SK-N-SH treated with all-trans-retinoic acid at 6 μM for 48 hours (cell line): ENCODE data around the gene MESP1.
A peak's percentile ranks its signal among the peaks of the same experiment; 100 is the strongest.
"Not testable (repeated sequence)": the region's sequence is repeated elsewhere in the genome, so short reads cannot be mapped to it uniquely, and the experiment has no call there.

Source experiments
- ATAC-seq: fragments of 200-7000 bp; cut with Tn5 transposase; 3 replicates; pipeline ENCODE4 v1.9.1; 2020; ENCODE audit warnings: mild to moderate bottlenecking, moderate library complexity
- ARNTL ChIP-seq: fragments of 450-650 bp; formaldehyde crosslinking; IDR thresholded peaks from 2 replicates; pipeline ENCODE4 v1.5.0; 2020; ENCODE audit warnings: low read depth, mild to moderate bottlenecking, moderate library complexity, borderline replicate concordance
- BACH2 ChIP-seq: fragments of 250-450 bp; sonication (Bioruptor Pico); IDR thresholded peaks from 2 replicates; pipeline ENCODE4 v1.9.0; 2021; ENCODE audit warnings: mild to moderate bottlenecking, borderline replicate concordance
- CSDC2 ChIP-seq: fragments of 250-450 bp; sonication (Bioruptor Pico); IDR thresholded peaks from 2 replicates; pipeline ENCODE4 v1.5.0; 2020; ENCODE audit warnings: mild to moderate bottlenecking, moderate library complexity
- ESRRG ChIP-seq: fragments of 250-450 bp; sonication (Bioruptor Pico); IDR thresholded peaks from 2 replicates; pipeline ENCODE4 v1.6.1; 2021; ENCODE audit warnings: mild to moderate bottlenecking
- GLIS3 ChIP-seq: fragments of 250-450 bp; sonication (Bioruptor Pico); IDR thresholded peaks from 2 replicates; pipeline ENCODE4 v1.5.0; 2020; ENCODE audit warnings: mild to moderate bottlenecking, moderate library complexity
- ISL1 ChIP-seq: fragments of 250-450 bp; sonication (Bioruptor Pico); IDR thresholded peaks from 2 replicates; pipeline ENCODE4 v2.1.2; 2022; ENCODE audit warnings: mild to moderate bottlenecking, moderate library complexity
- OSR1 ChIP-seq: fragments of 250-450 bp; sonication (Bioruptor Pico); IDR thresholded peaks from 2 replicates; pipeline ENCODE4 v1.8.0; 2022; ENCODE audit warnings: moderate library complexity, mild to moderate bottlenecking, inconsistent platforms
- PPARA ChIP-seq: fragments of 250-450 bp; sonication (Bioruptor Pico); IDR thresholded peaks from 2 replicates; pipeline ENCODE4 v1.5.0; 2020; ENCODE audit warnings: mild to moderate bottlenecking, borderline replicate concordance
- RARB ChIP-seq: fragments of 250-450 bp; sonication (Bioruptor Pico); IDR thresholded peaks from 2 replicates; pipeline ENCODE4 v1.8.0; 2021; ENCODE audit warnings: mild to moderate bottlenecking, moderate library complexity
- SNAI2 ChIP-seq: fragments of 250-450 bp; sonication (Bioruptor Pico); IDR thresholded peaks from 2 replicates; pipeline ENCODE4 v1.5.0; 2020; ENCODE audit warnings: mild to moderate bottlenecking, moderate library complexity
- TCF4 ChIP-seq: fragments of 250-450 bp; sonication (Bioruptor Pico); IDR thresholded peaks from 2 replicates; pipeline ENCODE4 v1.8.0; 2021; ENCODE audit warnings: mild to moderate bottlenecking, moderate library complexity, borderline replicate concordance
- TOX ChIP-seq: fragments of 250-450 bp; sonication (Bioruptor Pico); IDR thresholded peaks from 2 replicates; pipeline ENCODE4 v1.8.0; 2021; ENCODE audit warnings: mild to moderate bottlenecking, moderate library complexity, borderline replicate concordance
- ZC3H10 ChIP-seq: fragments of 250-450 bp; sonication (Bioruptor Pico); IDR thresholded peaks from 2 replicates; pipeline ENCODE4 v1.5.1; 2021; ENCODE audit warnings: mild to moderate bottlenecking, moderate library complexity
- ZFP30 ChIP-seq: fragments of 450-650 bp; formaldehyde crosslinking; IDR thresholded peaks from 2 replicates; pipeline ENCODE4 v1.5.0; 2022; ENCODE audit warnings: mild to moderate bottlenecking, moderate library complexity
- ZNF565 ChIP-seq: fragments of 450-650 bp; formaldehyde crosslinking; conservative IDR thresholded peaks from 2 replicates; pipeline ENCODE4 v1.5.0; 2020; ENCODE audit warnings: low read depth, mild to moderate bottlenecking, moderate library complexity
- ZNF8 ChIP-seq: fragments of 450-650 bp; formaldehyde crosslinking; IDR thresholded peaks from 2 replicates; pipeline ENCODE4 v1.5.0; 2020; ENCODE audit warnings: mild to moderate bottlenecking, moderate library complexity
- TF ChIP-seq, protein P1 (sequence below): fragments of 250-450 bp; sonication (Bioruptor Pico); IDR thresholded peaks from 2 replicates; pipeline ENCODE4 v1.5.1; 2021; ENCODE audit warnings: mild to moderate bottlenecking, moderate library complexity
- TF ChIP-seq, protein P2 (sequence below): fragments of 250-450 bp; sonication (Bioruptor Pico); IDR thresholded peaks from 2 replicates; pipeline ENCODE4 v1.5.0; 2020; ENCODE audit warnings: mild to moderate bottlenecking, moderate library complexity
- TF ChIP-seq, protein P3 (sequence below): fragments of 250-450 bp; sonication (Bioruptor Pico); IDR thresholded peaks from 2 replicates; pipeline ENCODE4 v1.8.0; 2021; ENCODE audit warnings: low read depth, mild to moderate bottlenecking, moderate library complexity, borderline replicate concordance
- TF ChIP-seq, protein P4 (sequence below): fragments of 250-450 bp; sonication (Bioruptor Pico); IDR thresholded peaks from 2 replicates; pipeline ENCODE4 v1.8.0; 2020; ENCODE audit warnings: mild to moderate bottlenecking, moderate library complexity, borderline replicate concordance

Gene MESP1

DNA sequence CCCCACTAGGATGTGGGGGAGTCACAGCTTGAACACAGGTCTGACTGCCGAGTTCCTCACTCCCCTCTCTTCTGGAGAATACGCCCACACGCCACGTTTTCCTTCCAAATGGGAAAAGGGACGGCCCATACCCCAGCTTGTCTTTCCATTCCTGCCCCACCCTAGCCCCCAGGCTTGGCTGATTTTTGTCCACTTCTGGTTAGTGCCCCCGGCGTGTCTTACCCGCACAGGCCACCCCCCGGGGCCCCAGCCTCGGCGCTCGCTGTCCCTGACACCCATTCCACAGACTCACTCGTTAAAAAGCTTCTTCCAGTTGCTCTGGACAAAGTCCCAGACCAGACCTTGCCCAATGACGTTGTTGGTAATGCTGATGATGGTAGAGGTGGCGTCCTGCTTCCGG is 39.6 kb upstream of the MESP1 start (continued):
- TF ChIP-seq, protein P1, sequence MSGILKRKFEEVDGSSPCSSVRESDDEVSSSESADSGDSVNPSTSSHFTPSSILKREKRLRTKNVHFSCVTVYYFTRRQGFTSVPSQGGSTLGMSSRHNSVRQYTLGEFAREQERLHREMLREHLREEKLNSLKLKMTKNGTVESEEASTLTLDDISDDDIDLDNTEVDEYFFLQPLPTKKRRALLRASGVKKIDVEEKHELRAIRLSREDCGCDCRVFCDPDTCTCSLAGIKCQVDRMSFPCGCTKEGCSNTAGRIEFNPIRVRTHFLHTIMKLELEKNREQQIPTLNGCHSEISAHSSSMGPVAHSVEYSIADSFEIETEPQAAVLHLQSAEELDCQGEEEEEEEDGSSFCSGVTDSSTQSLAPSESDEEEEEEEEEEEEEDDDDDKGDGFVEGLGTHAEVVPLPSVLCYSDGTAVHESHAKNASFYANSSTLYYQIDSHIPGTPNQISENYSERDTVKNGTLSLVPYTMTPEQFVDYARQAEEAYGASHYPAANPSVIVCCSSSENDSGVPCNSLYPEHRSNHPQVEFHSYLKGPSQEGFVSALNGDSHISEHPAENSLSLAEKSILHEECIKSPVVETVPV (CRISPR knock-in tag): no peak

DNA sequence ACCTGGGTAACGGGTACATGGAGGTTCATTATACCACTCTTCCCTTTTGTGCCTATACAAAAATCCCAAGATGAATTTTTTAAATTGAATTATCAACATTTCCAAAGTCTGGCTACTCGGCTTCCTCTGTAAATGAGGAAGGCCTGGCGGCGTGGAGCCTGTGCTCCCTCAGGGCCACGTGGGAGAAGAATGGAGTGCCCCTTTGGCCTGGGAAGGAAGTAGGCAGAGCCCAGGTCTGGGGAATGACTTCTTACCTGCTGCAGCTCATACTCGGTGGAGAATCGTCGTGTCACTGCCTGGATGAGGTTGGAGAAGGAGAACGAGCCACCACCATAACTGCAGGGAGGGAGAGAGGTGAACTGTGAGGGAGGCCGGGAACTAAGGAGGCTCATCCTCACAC is 39.2 kb upstream of the MESP1 start:
- TF ChIP-seq ZC3H10 (CRISPR knock-in tag): no peak
- TF ChIP-seq, protein P2, sequence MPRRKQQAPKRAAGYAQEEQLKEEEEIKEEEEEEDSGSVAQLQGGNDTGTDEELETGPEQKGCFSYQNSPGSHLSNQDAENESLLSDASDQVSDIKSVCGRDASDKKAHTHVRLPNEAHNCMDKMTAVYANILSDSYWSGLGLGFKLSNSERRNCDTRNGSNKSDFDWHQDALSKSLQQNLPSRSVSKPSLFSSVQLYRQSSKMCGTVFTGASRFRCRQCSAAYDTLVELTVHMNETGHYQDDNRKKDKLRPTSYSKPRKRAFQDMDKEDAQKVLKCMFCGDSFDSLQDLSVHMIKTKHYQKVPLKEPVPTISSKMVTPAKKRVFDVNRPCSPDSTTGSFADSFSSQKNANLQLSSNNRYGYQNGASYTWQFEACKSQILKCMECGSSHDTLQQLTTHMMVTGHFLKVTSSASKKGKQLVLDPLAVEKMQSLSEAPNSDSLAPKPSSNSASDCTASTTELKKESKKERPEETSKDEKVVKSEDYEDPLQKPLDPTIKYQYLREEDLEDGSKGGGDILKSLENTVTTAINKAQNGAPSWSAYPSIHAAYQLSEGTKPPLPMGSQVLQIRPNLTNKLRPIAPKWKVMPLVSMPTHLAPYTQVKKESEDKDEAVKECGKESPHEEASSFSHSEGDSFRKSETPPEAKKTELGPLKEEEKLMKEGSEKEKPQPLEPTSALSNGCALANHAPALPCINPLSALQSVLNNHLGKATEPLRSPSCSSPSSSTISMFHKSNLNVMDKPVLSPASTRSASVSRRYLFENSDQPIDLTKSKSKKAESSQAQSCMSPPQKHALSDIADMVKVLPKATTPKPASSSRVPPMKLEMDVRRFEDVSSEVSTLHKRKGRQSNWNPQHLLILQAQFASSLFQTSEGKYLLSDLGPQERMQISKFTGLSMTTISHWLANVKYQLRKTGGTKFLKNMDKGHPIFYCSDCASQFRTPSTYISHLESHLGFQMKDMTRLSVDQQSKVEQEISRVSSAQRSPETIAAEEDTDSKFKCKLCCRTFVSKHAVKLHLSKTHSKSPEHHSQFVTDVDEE (CRISPR knock-in tag): no peak
- TF ChIP-seq GLIS3 (CRISPR knock-in tag): no peak
- TF ChIP-seq, protein P3, sequence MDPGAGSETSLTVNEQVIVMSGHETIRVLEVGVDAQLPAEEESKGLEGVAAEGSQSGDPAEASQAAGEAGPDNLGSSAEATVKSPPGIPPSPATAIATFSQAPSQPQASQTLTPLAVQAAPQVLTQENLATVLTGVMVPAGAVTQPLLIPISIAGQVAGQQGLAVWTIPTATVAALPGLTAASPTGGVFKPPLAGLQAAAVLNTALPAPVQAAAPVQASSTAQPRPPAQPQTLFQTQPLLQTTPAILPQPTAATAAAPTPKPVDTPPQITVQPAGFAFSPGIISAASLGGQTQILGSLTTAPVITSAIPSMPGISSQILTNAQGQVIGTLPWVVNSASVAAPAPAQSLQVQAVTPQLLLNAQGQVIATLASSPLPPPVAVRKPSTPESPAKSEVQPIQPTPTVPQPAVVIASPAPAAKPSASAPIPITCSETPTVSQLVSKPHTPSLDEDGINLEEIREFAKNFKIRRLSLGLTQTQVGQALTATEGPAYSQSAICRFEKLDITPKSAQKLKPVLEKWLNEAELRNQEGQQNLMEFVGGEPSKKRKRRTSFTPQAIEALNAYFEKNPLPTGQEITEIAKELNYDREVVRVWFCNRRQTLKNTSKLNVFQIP (CRISPR knock-in tag): no peak
- TF ChIP-seq RARB (CRISPR knock-in tag): no peak
- no peak for TF ChIP-seq SNAI2 (CRISPR knock-in tag)
- no peak for TF ChIP-seq ESRRG (CRISPR knock-in tag)
- no peak for TF ChIP-seq PPARA (CRISPR knock-in tag)
- no peak for TF ChIP-seq CSDC2 (CRISPR knock-in tag)
- TF ChIP-seq, protein P4, sequence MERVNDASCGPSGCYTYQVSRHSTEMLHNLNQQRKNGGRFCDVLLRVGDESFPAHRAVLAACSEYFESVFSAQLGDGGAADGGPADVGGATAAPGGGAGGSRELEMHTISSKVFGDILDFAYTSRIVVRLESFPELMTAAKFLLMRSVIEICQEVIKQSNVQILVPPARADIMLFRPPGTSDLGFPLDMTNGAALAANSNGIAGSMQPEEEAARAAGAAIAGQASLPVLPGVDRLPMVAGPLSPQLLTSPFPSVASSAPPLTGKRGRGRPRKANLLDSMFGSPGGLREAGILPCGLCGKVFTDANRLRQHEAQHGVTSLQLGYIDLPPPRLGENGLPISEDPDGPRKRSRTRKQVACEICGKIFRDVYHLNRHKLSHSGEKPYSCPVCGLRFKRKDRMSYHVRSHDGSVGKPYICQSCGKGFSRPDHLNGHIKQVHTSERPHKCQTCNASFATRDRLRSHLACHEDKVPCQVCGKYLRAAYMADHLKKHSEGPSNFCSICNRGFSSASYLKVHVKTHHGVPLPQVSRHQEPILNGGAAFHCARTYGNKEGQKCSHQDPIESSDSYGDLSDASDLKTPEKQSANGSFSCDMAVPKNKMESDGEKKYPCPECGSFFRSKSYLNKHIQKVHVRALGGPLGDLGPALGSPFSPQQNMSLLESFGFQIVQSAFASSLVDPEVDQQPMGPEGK (CRISPR knock-in tag): no peak
- TF ChIP-seq ARNTL (CRISPR knock-in tag): no peak
- no peak for TF ChIP-seq ZNF8 (CRISPR knock-in tag)
- TF ChIP-seq, protein P1 (CRISPR knock-in tag): no peak
- no peak for TF ChIP-seq ISL1 (CRISPR knock-in tag)
- TF ChIP-seq ZNF565 (CRISPR knock-in tag): no peak
- no peak for TF ChIP-seq BACH2 (CRISPR knock-in tag)
- no peak for TF ChIP-seq OSR1 (CRISPR knock-in tag)
- no peak for TF ChIP-seq ZFP30 (CRISPR knock-in tag)
- no peak for TF ChIP-seq TOX (CRISPR knock-in tag)
- ATAC-seq: no peak

DNA sequence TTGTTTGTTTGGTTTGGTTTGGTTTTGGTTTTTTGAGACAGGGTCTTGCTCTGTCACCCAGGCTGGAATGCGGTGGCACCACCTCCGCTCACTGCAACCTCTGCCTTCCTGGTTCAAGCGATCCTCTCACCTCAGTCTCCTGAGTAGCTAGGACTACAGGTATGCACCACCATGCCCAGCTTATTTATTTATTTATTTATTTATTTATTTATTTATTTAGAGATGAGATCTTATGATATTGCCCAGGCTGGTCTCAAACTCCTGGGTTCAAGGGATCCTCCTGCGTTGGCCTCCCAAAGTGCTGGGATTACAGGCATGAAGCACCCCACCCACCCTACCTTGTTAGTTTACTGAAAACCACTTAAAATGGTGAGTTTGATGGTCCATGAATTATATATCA is 37.5 kb upstream of the MESP1 start:
- ATAC-seq: not testable (repeated sequence)

DNA sequence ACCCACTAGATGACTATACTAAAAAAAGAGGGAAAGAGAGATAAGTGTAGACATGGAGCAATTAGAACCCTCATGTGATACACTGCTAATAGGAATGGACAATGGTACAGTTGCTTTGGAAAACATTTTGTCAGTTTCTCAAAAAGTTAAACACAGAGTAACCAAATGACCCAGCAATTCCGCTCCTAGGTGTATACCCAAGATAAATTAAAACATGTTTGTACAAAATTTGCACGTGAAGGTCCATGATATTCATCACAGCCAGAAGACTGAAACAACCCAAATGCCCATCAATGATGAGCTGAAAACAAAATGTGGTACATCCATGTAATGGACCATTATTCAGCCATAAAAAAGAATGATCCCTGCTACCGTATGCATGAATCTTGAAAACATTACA is 36.9 kb upstream of the MESP1 start:
- ATAC-seq: no peak
- TF ChIP-seq ZNF8 (CRISPR knock-in tag) (peak; percentile 76), OSR1 (CRISPR knock-in tag) (no peak), TCF4 (CRISPR knock-in tag) (no peak)
- TF ChIP-seq, all 23 proteins: peak for 1
